ENCODE results near the gene SPATA18.

SPATA18 gene

DNA sequence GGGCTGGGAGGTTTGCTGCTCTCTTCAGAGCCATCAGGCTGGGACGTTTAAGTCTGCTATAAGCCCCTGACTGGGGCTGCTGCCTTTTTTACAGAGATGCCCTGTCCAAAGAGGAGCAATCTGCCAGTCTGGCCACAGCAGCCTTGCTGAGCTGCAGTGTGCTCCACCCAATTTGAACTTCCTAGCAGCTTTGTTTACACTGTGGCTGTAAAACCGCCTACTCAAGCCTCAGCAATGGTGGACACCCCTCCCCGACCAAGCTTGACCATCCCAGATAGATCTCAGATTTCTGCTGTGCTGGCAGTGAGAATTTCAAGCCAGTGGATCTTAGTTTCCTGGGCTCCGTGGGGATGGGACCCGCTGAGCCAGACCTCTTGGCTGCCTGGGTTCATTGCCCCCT, 40.7 kb downstream of the SPATA18 start:
- Histone ChIP-seq H3K9me3 (ENCODE audit: insufficient read depth, low read depth, low read length) (no peaks in the 10 kb centered on the region), H3F3A (ENCODE audit: low read depth) (no peaks in the 10 kb centered on the region), H2AFZ (ENCODE audit: low read length) (no peak overlapping the region), H3K27me3 (ENCODE audit: insufficient read depth, low read length, poor library complexity, severe bottlenecking) (no peaks in the 10 kb centered on the region), H3K4me1 (ENCODE audit: insufficient read depth, low read length, poor library complexity, severe bottlenecking) (no peaks in the 10 kb centered on the region), H3K9me2 (replicated peaks; ENCODE audit: low read depth, low read length) (no peaks in the 10 kb centered on the region), H3K4me2 (ENCODE audit: low read depth, low read length, poor library complexity, severe bottlenecking) (no peak overlapping the region), H4K20me1 (ENCODE audit: insufficient read depth, low read length, poor library complexity, severe bottlenecking) (no peaks in the 10 kb centered on the region), H3K9ac (ENCODE audit: low read depth, low read length, poor library complexity, severe bottlenecking) (no peak overlapping the region), H3K36me3 (ENCODE audit: insufficient read depth, low read length) (no peaks in the 10 kb centered on the region), H3K79me2 (ENCODE audit: insufficient read depth, low read length) (no peaks in the 10 kb centered on the region), H3K4me3 (ENCODE audit: low read length, poor library complexity, severe bottlenecking) (no peak overlapping the region)
- TF ChIP-seq EZH2phosphoT487 (IDR thresholded peaks at IDR 0.05; ENCODE audit: borderline replicate concordance) = no peak
- TF ChIP-seq, protein P1, sequence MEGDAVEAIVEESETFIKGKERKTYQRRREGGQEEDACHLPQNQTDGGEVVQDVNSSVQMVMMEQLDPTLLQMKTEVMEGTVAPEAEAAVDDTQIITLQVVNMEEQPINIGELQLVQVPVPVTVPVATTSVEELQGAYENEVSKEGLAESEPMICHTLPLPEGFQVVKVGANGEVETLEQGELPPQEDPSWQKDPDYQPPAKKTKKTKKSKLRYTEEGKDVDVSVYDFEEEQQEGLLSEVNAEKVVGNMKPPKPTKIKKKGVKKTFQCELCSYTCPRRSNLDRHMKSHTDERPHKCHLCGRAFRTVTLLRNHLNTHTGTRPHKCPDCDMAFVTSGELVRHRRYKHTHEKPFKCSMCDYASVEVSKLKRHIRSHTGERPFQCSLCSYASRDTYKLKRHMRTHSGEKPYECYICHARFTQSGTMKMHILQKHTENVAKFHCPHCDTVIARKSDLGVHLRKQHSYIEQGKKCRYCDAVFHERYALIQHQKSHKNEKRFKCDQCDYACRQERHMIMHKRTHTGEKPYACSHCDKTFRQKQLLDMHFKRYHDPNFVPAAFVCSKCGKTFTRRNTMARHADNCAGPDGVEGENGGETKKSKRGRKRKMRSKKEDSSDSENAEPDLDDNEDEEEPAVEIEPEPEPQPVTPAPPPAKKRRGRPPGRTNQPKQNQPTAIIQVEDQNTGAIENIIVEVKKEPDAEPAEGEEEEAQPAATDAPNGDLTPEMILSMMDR (conservative IDR thresholded peaks at IDR 0.05; ENCODE audit: low read length) = no peak

DNA sequence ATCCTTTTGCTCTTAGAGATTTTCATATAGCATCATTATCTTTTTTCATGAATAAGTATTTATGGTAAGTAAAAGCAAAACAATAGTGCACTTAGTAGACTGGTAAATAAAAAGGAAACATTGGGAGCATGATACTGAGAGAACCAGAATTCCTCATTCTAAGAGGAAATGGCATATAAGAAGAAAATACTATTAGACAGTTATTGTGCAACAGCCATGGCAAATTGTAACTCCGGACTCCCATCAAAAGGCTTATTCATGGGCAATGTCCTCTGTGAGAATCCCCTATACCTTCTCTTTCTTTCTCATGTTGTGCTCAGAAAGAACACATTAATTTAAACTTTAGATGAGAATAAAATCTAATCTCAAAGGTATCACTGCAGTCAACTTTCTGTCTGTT, 42.4 kb downstream of the SPATA18 start:
- Histone ChIP-seq H2AFZ (ENCODE audit: low read length) (no peak overlapping the region), H3K4me3 (ENCODE audit: low read length, poor library complexity, severe bottlenecking) (no peak overlapping the region), H3F3A (ENCODE audit: low read depth) (no peaks in the 10 kb centered on the region), H3K9me3 (ENCODE audit: insufficient read depth, low read depth, low read length) (no peaks in the 10 kb centered on the region), H3K36me3 (ENCODE audit: insufficient read depth, low read length) (no peaks in the 10 kb centered on the region), H3K4me2 (ENCODE audit: low read depth, low read length, poor library complexity, severe bottlenecking) (no peak overlapping the region), H3K9ac (ENCODE audit: low read depth, low read length, poor library complexity, severe bottlenecking) (no peak overlapping the region), H3K9me2 (replicated peaks; ENCODE audit: low read depth, low read length) (no peaks in the 10 kb centered on the region), H3K4me1 (ENCODE audit: insufficient read depth, low read length, poor library complexity, severe bottlenecking) (no peaks in the 10 kb centered on the region), H4K20me1 (ENCODE audit: insufficient read depth, low read length, poor library complexity, severe bottlenecking) (no peaks in the 10 kb centered on the region), H3K79me2 (ENCODE audit: insufficient read depth, low read length) (no peaks in the 10 kb centered on the region), H3K27me3 (ENCODE audit: insufficient read depth, low read length, poor library complexity, severe bottlenecking) (no peaks in the 10 kb centered on the region)
- TF ChIP-seq, protein P1 (conservative IDR thresholded peaks at IDR 0.05; ENCODE audit: low read length) = no peak
- TF ChIP-seq EZH2phosphoT487 (IDR thresholded peaks at IDR 0.05; ENCODE audit: borderline replicate concordance) = no peak

DNA sequence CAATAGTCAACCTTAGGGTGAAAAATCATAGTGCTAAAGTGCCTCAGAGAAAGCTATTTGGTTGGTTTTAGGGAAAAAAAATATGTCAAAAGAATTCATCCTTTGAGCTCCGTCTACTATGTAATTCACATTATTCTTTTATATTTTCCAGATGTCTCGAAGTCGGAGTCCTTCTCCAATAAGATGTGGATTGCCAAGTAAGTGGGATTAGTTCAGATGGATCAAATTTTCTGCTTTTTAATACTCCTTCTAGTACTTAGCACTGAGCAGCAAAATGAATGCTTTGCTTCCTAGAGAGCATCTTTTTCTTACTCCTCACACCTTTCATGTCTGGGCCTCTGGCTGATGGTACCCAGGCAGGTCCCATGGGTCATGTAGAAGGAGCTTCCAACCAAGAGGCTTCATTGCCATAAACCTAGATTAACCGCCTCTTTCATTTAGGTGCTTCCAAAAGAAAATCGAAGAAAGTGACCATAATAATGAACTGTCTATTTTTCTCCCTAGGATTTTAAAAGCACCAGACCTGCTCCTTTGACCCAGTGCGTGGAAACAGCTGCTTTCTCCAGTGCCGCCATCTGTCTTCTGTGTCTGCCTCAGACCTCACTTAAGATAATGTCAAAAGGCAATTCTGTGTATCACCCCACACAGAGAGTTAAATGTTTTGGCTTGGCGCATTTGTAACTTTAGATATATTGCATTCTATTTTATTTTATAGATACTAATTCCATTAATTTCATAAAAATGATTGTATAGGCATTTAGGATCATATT, 43.5 kb downstream of the SPATA18 start:
- Histone ChIP-seq H3K4me2 (ENCODE audit: low read depth, low read length, poor library complexity, severe bottlenecking) (no peak overlapping the region), H3K4me3 (ENCODE audit: low read length, poor library complexity, severe bottlenecking) (no peak overlapping the region), H3K9ac (ENCODE audit: low read depth, low read length, poor library complexity, severe bottlenecking) (no peak overlapping the region), H3K4me1 (ENCODE audit: insufficient read depth, low read length, poor library complexity, severe bottlenecking) (no peaks in the 10 kb centered on the region), H3K9me2 (replicated peaks; ENCODE audit: low read depth, low read length) (no peaks in the 10 kb centered on the region), H2AFZ (ENCODE audit: low read length) (no peak overlapping the region), H3K9me3 (ENCODE audit: insufficient read depth, low read depth, low read length) (no peaks in the 10 kb centered on the region), H3K27me3 (ENCODE audit: insufficient read depth, low read length, poor library complexity, severe bottlenecking) (no peaks in the 10 kb centered on the region), H4K20me1 (ENCODE audit: insufficient read depth, low read length, poor library complexity, severe bottlenecking) (no peaks in the 10 kb centered on the region), H3F3A (ENCODE audit: low read depth) (no peaks in the 10 kb centered on the region), H3K79me2 (ENCODE audit: insufficient read depth, low read length) (no peaks in the 10 kb centered on the region), H3K36me3 (ENCODE audit: insufficient read depth, low read length) (no peaks in the 10 kb centered on the region)
- TF ChIP-seq EZH2phosphoT487 (IDR thresholded peaks at IDR 0.05; ENCODE audit: borderline replicate concordance) = no peak
- TF ChIP-seq, protein P1 (conservative IDR thresholded peaks at IDR 0.05; ENCODE audit: low read length) = no peak
